OCI-LY3 (cell line): ENCODE results near the gene PCDHGA6.

Source experiments
- CTCF ChIP-seq: fragments of 200-600, 300-600 bp; sonication (generic); IDR thresholded peaks from 2 replicates; pipeline ENCODE4 v1.5.1; 2014; ENCODE audit warnings: antibody characterized with exemption, low read length, low read depth
- EZH2phosphoT487 ChIP-seq: fragments of 200-600 bp; shearing (Covaris generic); IDR thresholded peaks from 2 replicates; pipeline ENCODE4 v1.6.1; 2018; ENCODE audit warnings: antibody characterized with exemption, mixed run types, low read depth

DNA sequence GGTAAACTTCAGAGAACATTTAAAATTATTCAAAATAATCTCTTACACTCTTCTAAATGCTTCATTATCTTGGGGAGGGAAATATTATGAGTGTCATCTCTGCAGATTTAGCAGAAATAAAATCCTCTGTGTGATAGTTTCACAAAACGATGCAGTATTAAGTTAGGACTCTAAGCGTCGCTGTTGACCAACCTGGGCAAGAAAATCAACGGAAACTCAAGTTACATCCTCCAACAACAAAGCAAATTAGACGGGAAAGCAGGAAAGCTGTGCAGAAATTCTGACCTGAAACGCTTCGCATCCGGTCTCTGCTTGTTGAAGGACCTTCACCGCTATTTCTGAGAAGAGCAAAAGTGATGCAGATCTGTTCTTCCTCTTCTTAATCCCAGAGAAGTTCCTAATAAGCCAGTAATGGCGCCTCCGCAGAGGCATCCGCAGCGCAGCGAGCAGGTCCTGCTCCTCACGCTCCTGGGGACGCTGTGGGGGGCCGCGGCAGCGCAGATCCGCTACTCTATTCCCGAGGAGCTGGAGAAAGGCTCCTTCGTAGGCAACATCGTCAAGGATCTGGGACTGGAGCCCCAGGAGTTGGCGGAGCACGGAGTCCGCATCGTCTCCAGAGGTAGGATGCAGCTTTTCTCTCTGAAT is at the start of gene PCDHGA6:
- TF ChIP-seq CTCF (no peak), EZH2phosphoT487 (no peak)
